Measurements from ENCODE around the gene TMEM126A. TPM values are rescaled to one million over a fixed set of nuclear protein-coding genes. Genes with fewer than 3 reads are reported as not detected.

TMEM126A gene
- total RNA-seq, 2 donors from 2014 or later: 33.0 to 46.3 TPM

DNA sequence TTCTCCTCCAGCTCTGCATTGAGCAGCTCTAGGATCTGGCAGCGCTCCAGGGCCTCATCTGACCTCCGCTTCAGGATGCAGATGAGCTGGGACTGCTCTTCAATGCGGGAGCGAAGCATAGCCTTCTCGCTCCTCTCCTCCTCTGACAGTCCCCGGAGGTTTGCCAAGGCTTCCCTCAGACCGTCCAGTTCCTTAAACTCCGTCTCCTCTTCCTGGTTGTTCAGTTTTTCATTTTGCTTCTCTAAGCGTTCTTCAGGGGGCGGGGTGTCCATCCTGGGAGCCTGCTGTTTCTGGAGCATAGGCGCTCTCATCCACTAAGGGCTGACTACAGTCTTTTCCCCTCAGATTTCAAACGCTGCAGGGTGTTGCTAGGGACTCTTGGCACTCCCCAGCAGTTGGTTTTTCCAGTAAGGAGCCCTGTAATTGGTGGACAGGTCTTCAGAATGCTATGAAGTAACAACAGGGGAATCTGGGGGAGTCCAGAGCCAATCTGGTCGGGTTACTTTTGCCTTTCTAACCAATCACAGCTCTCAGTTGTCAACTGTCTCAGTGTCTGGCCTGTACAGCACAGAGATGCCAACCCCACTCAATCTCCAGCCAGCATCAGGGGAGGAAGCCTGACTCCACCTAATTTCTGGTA is 38.2 kb downstream of the TMEM126A start, which contains the start of gene CCDC89:
Gene CCDC89, minus strand, starts transcription at position 376 of the 640 bp plus-strand sequence. Its CDS starts 65 bp downstream, at position 311.
- peak within 1 kb of the TSS in 1 of 2 donors; percentile 75 for H3K27ac Mint-ChIP-seq

DNA sequence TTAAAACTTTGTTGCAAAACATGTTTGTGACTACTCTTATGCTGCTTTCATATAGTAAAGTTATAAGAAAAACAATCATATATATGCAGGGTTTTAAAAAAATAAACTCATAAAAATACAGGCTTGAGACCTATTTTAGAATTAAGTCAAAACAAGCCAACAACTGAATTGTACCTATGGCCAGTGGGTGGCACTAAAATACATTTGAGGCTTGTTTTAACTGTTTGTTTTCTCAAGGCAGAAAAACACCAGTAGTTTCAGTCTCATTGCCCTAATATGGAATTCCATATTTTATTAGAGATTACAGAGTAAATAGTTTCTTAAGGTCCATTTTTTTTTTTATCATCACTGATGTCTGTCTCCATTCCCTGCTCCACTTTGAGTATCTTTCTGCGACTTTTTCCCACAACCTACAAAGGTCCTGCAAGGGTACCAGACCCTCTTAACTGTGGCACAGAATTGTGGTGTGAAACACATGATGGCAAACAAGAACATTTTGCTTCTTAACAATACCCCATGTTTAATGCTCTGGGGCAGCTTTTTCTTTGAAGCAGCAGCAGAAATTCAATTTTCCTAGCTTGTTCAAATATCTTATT is 46.7 kb downstream of the TMEM126A start:
- peaks cover 20% of the 10 kb centered on the region for H3K36me3 Mint-ChIP-seq
- H3K27ac Mint-ChIP-seq: no peak overlapping the region
- no peak for ATAC-seq
- H3K27me3 Mint-ChIP-seq: no peaks in the 10 kb centered on the region
- DNase-seq (ENCODE audit: low spot score): no peak
- H3K9me3 Mint-ChIP-seq: no peaks in the 10 kb centered on the region
- H3K4me3 Mint-ChIP-seq: no peak overlapping the region
- peaks cover 20 to 25% of the 10 kb centered on the region in 2 donors for H3K4me1 Mint-ChIP-seq (ENCODE audit: low read depth in 2 of 2)

More for the DNA sequence above, 38.2 kb downstream of the TMEM126A start, which contains the start of gene CCDC89:
- Mint-ChIP-seq H3K9me3 (no peaks in the 10 kb centered on the region), H3K27me3 (no peaks in the 10 kb centered on the region), H3K4me3 (no peak within 1 kb of the TSS), H3K36me3 (peaks cover 10% of the 10 kb centered on the region), H3K4me1 (ENCODE audit: low read depth in 2 of 2) (peaks cover 16 to 23% of the 10 kb centered on the region in 2 donors)
- DNase-seq (ENCODE audit: low spot score) (no peak), ATAC-seq (no peak)

DNA sequence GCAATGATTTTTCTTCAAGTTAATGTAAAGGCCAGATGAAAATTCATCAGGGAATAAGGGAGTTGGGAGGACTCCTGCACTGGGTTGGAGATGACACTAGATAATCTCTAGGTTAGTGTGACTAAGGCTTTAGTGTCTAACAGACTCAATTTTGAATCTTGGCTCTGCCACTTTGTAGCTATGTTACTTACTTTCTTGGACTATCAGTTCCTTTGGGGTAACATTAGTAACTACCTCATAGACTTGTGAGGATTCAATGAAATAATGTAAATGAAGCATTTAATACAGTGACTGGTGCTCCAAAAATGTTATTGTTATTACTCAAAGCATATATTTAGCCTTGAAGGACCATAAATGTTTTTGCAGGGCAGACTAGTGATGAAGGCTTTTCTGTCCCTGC is 47.8 kb downstream of the TMEM126A start:
- Mint-ChIP-seq H3K4me1 (ENCODE audit: low read depth in 2 of 2) (peaks cover 25 to 35% of the 10 kb centered on the region in 2 donors), H3K36me3 (peaks cover 13% of the 10 kb centered on the region), H3K4me3 (no peak overlapping the region), H3K27ac (peak overlapping the region in 1 of 2 donors; percentile 6), H3K9me3 (no peaks in the 10 kb centered on the region), H3K27me3 (no peaks in the 10 kb centered on the region)
- DNase-seq (ENCODE audit: low spot score): no peak
- ATAC-seq: no peak

DNA sequence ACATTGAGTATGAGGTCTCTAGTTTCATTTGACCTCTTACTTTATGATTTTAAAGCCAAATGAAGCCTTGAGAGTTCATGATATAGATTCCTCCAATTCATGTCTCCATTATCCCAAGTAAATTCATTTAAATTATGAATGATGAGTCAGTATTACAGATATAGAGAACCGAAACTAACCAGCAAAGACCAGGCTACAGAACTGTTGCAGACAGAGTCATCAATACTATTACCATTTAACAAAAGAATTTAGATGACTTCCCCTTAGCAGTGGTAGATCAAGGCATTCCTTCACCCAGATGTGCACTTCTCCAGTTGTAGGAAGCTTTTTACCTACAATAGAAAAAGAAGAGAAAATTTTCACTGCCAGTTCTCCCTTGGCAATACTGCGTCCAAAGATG is 50.0 kb downstream of the TMEM126A start:
- DNase-seq (ENCODE audit: low spot score) (no peak), ATAC-seq (peak in 1 of 2 donors; percentile 64)
- no peaks in the 10 kb centered on the region for H3K9me3 Mint-ChIP-seq
- H3K36me3 Mint-ChIP-seq: peaks cover 10% of the 10 kb centered on the region
- H3K27me3 Mint-ChIP-seq: no peaks in the 10 kb centered on the region
- peak overlapping the region; percentile 41 for H3K4me3 Mint-ChIP-seq
- H3K4me1 Mint-ChIP-seq (ENCODE audit: low read depth in 2 of 2): peaks cover 27 to 38% of the 10 kb centered on the region in 2 donors
- H3K27ac Mint-ChIP-seq: peak overlapping the region; percentile 90 to 98

DNA sequence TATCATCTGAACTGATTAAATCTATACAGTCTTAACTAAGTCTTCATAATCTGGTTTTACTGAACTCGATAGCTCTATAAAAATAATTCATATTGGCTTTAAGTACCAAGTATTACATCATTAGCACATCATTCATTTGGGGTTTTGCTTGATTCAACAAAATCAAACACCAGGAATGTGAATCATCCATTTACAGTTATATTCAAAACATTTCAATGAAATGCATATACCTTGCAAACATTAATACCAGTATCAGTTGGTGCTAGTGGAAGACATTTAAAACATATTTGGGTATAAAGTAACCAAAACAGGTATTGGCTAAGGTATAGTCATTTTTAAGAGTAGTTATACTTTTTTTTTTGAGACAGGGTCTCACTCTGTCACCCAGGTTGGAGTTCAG is 50.4 kb downstream of the TMEM126A start:
- Mint-ChIP-seq H3K27ac (peak overlapping the region; percentile 90 to 98), H3K36me3 (peaks cover 11% of the 10 kb centered on the region), H3K9me3 (no peaks in the 10 kb centered on the region), H3K4me1 (ENCODE audit: low read depth in 2 of 2) (peaks cover 27 to 38% of the 10 kb centered on the region in 2 donors), H3K4me3 (peak overlapping the region; percentile 41), H3K27me3 (no peaks in the 10 kb centered on the region)
- DNase-seq (ENCODE audit: low spot score) (no peak), ATAC-seq (peak in 1 of 2 donors; percentile 18)

DNA sequence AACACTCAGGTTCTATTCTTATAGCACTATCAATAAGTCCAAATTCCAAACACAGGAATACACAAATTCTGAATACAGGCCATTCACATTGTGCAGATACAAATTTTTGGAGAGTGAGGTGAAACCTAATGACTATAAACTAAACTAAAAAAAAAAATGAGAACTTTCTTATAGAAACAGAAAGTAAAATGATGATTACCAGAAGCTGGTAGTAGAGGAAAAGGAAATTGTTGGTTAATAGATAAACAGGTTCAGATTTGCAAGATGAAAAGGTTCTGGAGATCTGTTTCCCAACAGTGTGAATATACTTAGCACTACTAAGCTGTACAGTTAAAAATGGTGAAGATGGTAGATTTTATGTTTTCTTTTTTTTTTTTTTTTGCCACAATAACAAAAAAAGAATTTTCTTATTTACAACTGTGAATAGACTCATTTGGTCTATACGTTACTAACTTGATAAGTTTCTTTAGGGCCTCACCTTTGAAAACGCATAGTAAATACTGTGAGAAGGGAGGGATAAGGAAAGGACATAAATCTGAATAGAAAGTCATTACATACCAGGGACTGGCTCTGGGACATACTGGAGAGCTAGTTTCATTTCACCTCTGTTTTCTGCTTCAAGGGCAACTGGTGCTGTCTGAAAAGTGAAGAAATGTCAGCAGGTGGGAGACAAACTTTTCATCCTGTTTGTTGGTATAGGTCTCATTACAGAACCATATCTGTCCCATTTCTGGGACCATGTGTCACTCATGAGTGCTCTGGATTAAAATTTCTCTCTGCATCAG is 52.4 kb downstream of the TMEM126A start:
- peak; percentile 72 to 73 for ATAC-seq

DNA sequence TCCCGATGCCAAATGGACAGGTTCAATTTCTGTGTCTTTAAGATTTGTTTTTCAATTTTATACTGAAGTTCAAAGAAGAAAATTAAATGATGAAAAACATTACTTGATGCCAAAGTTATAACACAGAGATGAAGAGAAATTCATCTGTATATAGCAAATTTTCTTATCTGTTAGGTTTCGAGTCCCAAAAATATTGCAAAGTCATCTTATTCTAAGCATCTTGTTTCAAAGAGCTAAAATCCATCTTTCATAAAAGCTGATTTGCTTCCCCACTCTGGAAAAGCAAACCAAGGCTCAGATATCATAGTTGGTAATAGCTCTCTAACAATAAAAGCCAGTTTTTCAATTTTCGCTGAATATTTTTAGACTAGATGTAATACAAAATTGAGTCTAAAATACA is 57.2 kb downstream of the TMEM126A start:
- Mint-ChIP-seq H3K27ac (no peak overlapping the region), H3K4me1 (ENCODE audit: low read depth in 2 of 2) (peaks cover 8 to 9% of the 10 kb centered on the region in 2 donors), H3K9me3 (no peaks in the 10 kb centered on the region), H3K27me3 (no peaks in the 10 kb centered on the region), H3K36me3 (peaks cover 14% of the 10 kb centered on the region), H3K4me3 (no peak overlapping the region)
- ATAC-seq (no peak), DNase-seq (ENCODE audit: low spot score) (no peak)

More for the DNA sequence above, 52.4 kb downstream of the TMEM126A start:
- no peaks in the 10 kb centered on the region for H3K27me3 Mint-ChIP-seq
- H3K9me3 Mint-ChIP-seq: no peaks in the 10 kb centered on the region
- peak overlapping the region; percentile 52 for H3K4me3 Mint-ChIP-seq
- H3K4me1 Mint-ChIP-seq (ENCODE audit: low read depth in 2 of 2): peaks cover 27 to 38% of the 10 kb centered on the region in 2 donors
- peaks cover 14% of the 10 kb centered on the region for H3K36me3 Mint-ChIP-seq
- DNase-seq (ENCODE audit: low spot score): no peak
- H3K27ac Mint-ChIP-seq: peak overlapping the region; percentile 90 to 98

DNA sequence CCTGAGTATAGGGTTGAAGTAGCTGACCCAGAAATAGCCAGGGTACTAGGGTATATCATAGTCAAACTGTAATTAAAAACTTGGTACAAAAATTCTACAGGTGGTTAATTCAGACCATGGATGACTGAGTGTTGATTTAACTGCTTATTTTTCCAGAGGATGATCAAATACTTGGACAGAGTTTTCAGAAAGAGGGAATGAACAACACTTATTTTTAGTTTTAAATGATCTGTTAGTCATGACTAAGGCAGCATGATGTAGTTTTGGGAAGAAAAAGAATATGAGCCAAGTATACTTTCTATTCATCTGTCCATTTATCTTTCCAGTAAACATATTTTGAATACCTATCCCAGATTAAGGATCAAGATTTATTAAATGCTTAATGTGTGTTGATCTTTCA is 58.0 kb downstream of the TMEM126A start:
- Mint-ChIP-seq H3K27me3 (no peaks in the 10 kb centered on the region), H3K36me3 (peaks cover 14% of the 10 kb centered on the region), H3K4me3 (no peak overlapping the region), H3K27ac (peak overlapping the region in 1 of 2 donors; percentile 21), H3K4me1 (ENCODE audit: low read depth in 2 of 2) (peaks cover 0 to 4% of the 10 kb centered on the region in 2 donors), H3K9me3 (no peaks in the 10 kb centered on the region)
- ATAC-seq (no peak), DNase-seq (ENCODE audit: low spot score) (no peak)

Other genes with a start within 250 kb of the TMEM126A start
- 1 to 10 TPM; 1.1 to 1.7 TPM for gene DLG2, start 20.6 kb upstream of the TMEM126A start, total RNA-seq
- 10 to 100 TPM; 43.0 to 43.9 TPM for gene TMEM126B, start 19.4 kb upstream of the TMEM126A start, total RNA-seq
- gene CREBZF, start 17.2 kb downstream of the TMEM126A start, total RNA-seq: 10 to 100 TPM; 46.1 to 84.6 TPM
- gene CCDC89, start 38.2 kb downstream of the TMEM126A start, total RNA-seq: 1 to 10 TPM; 1.6 to 1.7 TPM
- gene SYTL2, start 163.2 kb downstream of the TMEM126A start, total RNA-seq: 10 to 100 TPM; 68.8 to 74.8 TPM
- not detected for gene CCDC83, start 207.4 kb downstream of the TMEM126A start, total RNA-seq

All from natural killer cell treated with Interleukin-12 subunit alpha and Interleukin-12 subunit beta and Interleukin-15 and Interleukin-18, amount 100 ng/mL, for 72 hours (primary cell).